GM18951 (cell line): ENCODE results near the gene WNT3A.

Experiments used
- POLR2A ChIP-seq: IDR thresholded peaks from 4 replicates; pipeline ENCODE4 v1.6.1; 2011; ENCODE audit warnings: mild to moderate bottlenecking; ENCODE audit not compliant: insufficient read length, insufficient read depth; ENCODE audit errors: extremely low read depth
- in situ Hi-C: fragments of 300-500 bp; cut with MboI; formaldehyde crosslinking; loops from one replicate; pipeline ENCODE4 v1.12.0; 2022; ENCODE audit warnings: low sequenced_read_pairs, mixed read lengths, inconsistent platforms; ENCODE audit not compliant: unreplicated experiment

The WNT3A gene

DNA sequence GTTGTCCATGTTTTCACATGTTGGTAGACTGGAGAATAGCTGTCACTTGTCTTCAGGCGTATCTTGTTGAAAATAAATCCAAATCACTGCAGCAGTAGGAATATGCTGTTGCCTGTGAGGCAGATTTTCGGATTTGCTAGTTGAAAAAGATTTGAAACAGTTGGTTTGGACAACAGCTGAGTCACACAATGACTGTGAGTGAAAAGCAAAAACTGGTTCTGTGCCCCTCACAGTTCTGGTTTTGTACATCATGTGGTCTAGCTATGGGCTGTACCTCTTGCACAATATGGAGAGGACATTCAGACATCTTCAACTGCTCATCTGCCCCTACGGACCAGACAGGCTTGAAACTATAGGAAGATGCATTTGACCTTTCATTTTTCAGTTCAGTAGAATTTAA, 77.5 kb downstream of the WNT3A start:
- no peak for TF ChIP-seq POLR2A
- in situ Hi-C loops: no loop called here

DNA sequence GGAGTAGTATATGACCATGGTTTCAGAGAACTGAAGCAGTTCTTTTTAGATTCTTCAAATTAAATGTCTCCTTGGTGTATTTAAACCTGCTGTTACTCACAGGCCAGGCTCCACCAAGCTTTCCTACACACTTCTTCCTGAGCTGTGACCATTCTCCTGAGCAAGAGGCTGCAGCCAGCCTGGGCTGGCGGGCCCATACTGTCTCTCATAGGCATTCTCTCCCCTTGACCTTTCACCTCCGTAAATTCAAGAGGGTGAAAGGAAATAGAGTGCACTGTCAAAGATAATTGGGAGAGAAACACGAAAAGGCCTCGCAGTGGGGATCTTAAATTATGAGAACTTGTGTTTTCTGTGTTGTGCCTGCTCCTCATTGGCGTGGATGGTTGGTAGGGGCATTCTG, 78.0 kb downstream of the WNT3A start:
- in situ Hi-C loops: no loop called here
- no peak for TF ChIP-seq POLR2A

DNA sequence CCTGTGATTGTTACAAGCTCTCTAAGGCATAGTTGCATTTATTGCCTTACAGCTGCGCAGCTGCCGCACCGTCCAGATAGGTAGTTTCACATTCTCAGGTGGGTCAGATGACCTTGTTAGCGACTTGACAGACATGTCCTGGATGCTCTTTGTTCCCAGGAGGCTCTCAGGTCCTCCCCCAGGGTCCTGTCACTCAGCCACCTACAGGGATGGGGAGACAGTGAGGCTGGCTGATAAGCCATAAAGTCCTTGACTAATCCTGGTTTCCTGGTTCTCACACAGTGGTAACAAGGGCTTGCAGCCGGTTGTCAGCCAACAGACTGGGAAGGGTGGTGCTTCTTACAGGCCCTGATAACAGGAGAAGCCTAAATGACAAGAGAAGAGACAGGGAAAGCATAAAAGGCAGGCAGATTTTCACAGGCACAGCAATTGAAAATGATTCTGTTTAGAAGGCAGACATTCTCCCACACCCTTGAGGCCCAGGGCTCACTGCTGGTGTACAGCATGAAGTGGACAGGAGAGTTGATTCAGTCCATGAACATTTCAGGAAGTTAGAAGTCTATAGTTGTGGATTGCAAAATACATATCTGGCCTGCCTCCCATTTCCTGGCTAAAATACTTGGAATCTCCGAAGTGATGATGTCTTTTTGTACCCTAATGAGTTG, 78.6 kb downstream of the WNT3A start:
- in situ Hi-C loops: no loop called here
- no peak for TF ChIP-seq POLR2A

DNA sequence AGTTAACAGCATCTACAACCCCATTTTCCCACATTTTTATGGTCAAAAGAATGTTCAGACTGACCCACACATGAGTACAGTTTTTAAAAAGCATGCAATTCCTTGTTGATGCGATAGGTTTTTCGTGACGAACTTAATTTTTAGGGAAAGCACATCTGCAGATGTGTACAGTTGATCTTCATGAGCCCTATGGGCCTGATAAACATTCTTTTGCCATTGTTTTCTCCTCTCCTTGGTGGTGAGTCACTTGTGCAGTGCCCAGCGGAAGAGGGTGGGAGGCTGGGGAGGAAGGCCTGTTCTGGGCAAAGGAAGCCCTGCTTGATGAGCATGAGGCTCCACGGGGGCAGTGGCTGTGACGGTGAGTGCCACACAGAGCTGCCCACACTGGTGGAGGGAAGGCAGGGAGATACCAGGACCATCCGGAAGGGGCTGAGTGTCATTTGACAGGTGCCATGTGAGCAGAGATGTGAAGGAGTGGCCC, 81.0 kb downstream of the WNT3A start:
- in situ Hi-C loops: no loop called here
- TF ChIP-seq POLR2A: no peak

DNA sequence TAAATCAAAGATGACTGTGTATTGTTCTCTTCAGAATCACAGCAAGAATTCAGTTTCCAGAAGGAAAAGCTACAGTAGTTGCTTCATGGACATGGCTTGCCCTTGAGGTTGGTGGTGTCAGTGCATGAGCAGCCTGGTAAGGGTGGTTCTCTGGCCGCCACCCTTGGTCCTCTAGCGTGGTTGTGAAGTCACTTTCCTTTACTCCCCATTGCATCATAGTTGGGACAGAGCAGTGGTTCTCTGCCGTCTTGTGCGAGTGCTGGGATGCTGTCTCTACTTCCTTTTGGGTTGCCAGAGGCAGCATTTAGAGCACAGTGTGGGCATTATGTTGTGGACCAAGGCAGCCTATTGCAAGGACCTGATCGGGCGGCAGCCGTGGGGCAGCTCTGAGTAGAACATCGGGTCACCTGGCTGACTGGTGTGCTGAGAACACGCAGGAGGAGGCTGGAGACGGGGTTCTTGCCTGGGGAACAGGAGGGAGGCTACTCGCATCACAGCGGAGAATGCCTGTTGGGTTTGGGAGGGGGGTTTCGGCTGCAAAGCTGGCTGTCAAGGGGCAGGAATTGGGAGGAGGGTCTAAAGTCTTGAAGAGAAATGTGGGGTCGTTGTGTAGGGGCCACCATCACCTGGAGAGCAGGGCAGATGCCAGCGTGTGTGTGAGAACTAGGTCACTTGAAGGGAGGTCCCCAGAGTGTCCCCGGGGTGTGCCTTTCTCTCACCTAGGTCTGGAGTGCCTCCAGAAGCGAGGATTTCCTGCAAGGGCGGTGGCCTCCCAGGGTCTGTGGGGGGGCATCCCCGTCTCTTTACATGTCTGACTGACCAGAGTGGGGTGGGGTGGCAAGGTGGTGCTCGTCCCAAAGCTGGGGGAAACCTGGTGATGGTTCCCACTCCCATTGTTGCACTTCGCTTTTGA, 82.0 kb downstream of the WNT3A start:
- no peak for TF ChIP-seq POLR2A
- in situ Hi-C loops: no loop called here

DNA sequence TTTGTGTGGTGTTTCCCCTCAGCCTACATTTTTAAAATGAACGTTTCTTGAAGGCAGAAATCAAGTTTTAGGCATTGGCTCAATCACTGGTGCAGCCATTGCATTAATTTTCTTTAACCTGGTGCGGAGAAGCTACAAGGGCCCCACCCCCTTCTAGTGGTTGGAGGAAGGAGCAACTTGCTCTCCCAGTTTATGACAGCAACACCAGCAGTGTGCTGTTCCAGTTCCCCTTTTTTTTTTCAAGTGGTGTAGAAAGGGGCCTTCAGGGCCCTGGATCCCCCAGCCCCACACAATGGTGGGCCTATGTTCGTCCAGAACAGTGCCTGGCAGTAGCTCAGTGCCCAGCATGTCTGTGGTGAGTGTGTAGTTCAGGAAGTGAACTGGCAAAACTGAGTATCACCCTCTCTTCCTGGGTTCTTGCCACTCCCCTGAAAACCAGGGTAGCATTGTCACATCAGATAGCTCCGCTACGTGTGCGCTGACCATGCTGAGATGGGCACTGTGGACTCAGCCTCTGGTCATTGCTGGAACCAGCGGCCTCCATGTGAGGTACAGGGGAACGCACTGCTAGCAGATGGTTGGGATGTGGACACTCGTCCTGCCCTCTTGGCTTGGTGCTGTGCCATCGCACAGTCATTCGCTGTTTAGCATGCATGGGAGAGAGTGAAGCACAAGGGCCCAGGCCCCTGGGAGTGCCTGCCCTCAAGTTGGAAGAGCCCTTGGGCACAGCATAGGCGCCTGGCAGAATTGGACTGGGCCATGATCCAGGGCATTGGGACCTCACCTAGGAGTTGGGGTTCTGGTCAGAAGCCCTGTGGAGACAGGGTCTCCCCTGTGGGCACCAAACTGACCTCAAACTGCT, 83.0 kb downstream of the WNT3A start:
- in situ Hi-C loops: no loop called here
- no peak for TF ChIP-seq POLR2A

DNA sequence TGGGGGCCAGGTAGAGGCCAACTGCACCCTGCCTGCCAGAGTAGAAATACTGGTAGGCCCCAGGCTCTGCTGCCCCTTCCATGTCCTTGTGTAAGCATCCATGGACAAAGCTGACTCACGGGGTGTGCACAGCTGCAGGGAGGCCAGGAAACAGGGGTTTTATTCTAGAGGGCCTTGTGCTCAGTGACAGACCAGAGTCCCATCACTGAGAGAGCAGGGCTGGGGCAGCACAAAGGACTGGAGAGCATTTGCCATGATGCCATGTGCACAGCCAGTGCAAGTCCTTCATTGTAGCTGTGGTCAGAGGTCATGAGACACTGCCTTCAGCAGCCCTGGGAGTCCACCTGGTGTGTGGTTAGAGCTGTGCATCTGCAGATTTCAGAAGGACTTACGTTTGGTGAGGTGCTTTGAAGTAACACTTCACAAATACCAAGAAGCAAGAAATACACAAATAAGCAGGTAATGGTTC, 83.8 kb downstream of the WNT3A start:
- TF ChIP-seq POLR2A: no peak
- in situ Hi-C loops: no loop called here

DNA sequence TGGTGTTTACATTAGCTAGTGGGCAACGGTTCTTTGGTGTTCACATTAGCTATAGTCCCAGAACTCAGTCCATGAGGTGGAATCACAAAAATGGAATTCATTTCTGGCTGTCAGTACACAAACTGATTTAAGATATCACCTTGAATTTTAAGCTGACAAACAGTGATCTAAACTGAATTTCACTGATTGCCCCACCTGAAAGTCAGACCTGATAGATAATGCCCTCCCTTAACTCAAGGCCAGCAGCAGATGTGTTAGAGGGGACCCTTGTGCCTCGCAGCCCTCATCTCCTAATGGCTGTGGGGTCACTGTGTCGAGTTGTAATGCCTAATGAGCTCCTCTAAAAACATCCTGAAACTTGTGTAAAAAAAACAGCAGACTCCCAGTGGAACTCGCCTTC, 84.3 kb downstream of the WNT3A start:
- in situ Hi-C loops: no loop called here
- no peak for TF ChIP-seq POLR2A

DNA sequence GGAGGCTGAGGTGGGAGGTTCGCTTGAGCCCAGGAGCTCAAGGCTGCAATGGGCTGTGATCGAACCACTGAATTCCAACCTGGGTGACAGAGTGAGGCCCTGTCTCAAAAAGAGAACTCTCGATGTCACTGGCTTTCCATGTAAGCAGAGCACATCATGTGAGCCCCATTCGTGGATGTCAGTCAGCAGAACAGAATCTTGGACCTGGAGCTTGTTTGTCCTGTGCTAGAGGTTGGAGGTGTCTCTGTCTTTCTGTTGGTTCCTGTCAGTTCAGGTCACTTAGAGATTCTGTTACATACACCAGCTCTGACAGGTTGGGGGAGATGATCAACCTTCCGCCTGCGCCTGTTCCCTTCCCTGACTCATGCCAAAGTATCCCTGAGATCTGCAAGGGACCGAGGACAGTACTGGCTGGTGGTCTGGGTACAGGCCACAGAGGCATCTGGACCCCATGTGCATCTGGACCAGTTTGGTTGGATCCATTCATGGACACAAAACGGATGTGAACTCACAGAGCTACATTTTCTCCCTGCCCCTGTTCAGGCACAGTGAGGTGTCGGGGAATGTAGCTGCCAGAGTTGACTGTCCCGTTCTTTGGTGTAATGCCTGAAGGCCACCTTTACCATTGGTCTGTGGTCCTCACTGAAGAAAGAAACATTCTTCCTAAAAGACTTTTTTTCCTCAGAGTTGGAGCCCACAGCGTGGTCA, 85.7 kb downstream of the WNT3A start:
- TF ChIP-seq POLR2A: no peak
- in situ Hi-C loops: no loop called here

DNA sequence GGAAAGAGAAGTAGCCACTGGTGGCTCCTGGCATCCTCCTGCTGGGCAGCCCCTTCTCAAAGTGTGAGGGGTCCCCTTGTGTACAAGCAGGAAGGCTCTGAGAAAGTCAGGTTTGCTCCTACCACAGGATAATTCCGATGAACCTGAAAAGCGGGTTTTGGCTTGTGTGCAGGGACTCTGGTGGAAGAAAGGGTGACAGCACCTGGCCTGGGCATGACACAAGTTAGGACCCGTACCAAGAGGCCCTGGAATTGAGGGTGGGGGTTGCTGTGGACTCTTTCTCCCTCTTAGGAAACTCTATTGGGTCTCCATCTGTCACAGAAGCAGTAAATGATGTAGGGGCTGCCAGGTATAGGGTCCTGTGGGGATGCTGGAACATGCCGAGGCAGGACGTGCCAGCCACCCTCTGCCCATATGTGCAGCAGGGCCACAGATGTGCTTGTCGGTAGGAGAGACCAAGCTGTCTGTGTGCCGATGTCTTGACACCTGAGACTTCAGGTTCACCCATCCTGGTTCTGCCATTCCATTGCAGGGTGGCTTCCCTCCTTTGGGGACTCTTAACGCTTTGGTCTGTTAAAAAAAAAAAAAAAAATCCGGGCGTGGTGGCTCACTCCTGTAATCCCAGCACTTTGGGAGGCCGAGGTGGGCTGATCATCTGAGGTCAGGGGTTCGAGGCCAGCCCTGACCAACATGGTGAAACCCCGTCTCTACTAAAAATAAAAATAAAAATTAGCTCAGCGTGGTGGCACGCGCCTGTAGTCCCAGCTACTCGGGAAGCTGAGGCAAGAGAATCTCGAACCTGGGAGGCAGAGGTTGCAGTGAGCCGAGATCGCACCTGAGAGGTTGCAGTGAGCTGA, 86.5 kb downstream of the WNT3A start:
- in situ Hi-C loops: no loop called here
- TF ChIP-seq POLR2A: no peak

DNA sequence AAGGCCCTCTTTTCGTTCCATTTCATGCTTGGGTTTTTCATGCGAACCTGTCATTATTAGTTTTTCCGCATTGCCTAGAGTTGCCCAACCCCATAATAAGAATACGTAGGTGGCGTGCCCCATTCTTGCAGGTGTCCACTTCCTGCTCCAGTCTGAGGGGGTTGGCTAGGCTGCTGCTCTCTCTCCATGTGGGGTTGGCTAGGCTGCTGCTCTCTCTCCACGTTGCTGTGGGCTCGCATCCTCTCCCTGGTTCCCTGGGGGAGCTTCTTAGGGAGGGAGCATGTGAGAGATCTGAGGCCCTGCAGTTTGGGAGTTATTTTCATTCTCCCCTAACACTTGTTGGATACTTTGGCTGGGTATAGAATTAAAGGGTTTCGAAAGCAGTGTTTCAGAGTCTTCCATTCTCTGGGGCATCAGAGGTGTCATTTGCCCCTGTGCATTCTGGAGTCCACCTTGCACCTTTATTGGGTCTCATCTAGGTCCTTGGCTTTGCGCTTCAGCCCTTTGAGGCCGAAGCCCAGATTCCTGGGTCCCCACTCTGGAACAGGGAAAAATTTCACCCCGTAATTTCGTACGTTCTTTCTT, 87.7 kb downstream of the WNT3A start:
- in situ Hi-C loops: no loop called here
- TF ChIP-seq POLR2A: no peak

DNA sequence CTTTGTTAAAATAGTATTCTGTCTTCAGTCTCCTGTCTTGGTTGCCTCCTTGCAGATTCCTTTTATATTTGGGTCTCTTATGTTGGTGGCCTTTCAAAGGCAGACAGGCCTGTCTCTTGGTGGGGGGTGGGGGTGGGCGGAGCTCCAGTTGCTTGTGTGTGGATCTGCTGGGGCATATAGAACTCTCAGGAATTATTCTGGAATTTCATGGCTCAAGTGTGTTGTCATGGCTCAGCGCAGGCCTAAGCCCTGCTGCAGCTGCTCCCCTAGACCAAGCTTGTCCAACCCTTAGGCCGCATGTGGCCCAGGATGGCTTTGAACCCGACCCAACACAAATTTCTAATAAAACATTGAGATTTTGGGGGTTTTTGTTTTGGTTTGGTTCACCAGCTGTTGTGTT, 88.4 kb downstream of the WNT3A start:
- TF ChIP-seq POLR2A: no peak
- in situ Hi-C loops: no loop called here

DNA sequence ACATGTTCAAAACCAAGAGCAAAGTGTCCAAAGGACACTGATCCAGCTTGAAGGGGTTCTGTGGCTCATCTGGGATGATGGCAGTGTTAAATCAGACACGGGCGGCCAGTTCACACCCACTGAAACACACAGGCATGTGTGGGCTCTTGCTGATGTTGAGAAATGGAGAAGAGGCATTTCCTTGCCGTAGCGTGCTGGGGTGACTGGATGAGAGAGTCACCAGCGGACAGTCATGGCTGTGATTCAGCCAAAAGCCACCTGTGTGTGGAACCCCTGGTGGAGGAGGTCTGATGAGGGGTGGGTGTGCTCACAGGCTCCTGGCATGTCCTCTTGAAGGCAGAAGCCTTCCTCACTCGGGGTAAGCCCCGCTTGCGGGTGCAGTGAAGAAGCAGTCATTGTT, 89.1 kb downstream of the WNT3A start:
- no peak for TF ChIP-seq POLR2A
- in situ Hi-C loops: no loop called here
